PC-3 (cell line): ENCODE measurements around the gene DSCAM. TPM values are rescaled to one million over a fixed set of nuclear protein-coding genes. Genes with fewer than 3 reads are reported as not detected.

Source experiments
- ATAC-seq: fragments of 200-7000 bp; cut with Tn5 transposase; 2 replicates; pipeline ENCODE4 v1.9.1; 2020; ENCODE audit warnings: mild to moderate bottlenecking, moderate library complexity
- BruUV-seq: library from RNA; stranded (reverse); fragments of 400-500 nt; replicated peaks from 2 replicates; lab custom pipeline; 2021; lab: Mats Ljungman, UMichigan
- CTCF ChIA-PET: fragments of 300-600 bp; sonication (Branson Sonifier 250); formaldehyde crosslinking; loops from one replicate; lab custom pipeline; 2022; ENCODE audit warnings: antibody characterized with exemption; lab: Charles Lee
- POLR2A ChIA-PET: fragments of 300-600 bp; sonication (Branson Sonifier 250); formaldehyde crosslinking; loops from one replicate; lab custom pipeline; 2022; ENCODE audit warnings: antibody characterized with exemption; ENCODE audit not compliant: unreplicated experiment; lab: Charles Lee
- DNase-seq: peaks from one replicate; pipeline ENCODE4 v3.0.0-alpha.2; 2015
- H2AFZ ChIP-seq: fragments of 300-600 bp; sonication (generic); 2 replicates; pipeline ENCODE4 v1.6.0; 2016; ENCODE audit warnings: antibody characterized with exemption, low read length
- H3F3A ChIP-seq: fragments of 300-600 bp; sonication (generic); one replicate; pipeline ENCODE4 v1.6.0; 2017; ENCODE audit warnings: antibody characterized with exemption, low read length, control low read depth, mild to moderate bottlenecking; ENCODE audit not compliant: unreplicated experiment
- H3K27ac ChIP-seq: fragments of 300-600 bp; sonication (generic); 2 replicates; pipeline ENCODE4 v1.5.1; 2016; ENCODE audit warnings: mild to moderate bottlenecking, low read length
- H3K27me3 ChIP-seq: fragments of 300-600 bp; sonication (generic); 2 replicates; pipeline ENCODE4 v1.6.1; 2016; ENCODE audit warnings: low read length, mixed read lengths
- H3K36me3 ChIP-seq: fragments of 300-600 bp; sonication (generic); 2 replicates; pipeline ENCODE4 v1.6.1; 2016; ENCODE audit warnings: low read depth, mixed run types, low read length, mixed read lengths
- H3K4me1 ChIP-seq: fragments of 300-600 bp; sonication (generic); 2 replicates; pipeline ENCODE4 v1.5.1; 2016; ENCODE audit warnings: low read length; ENCODE audit not compliant: insufficient read depth
- H3K4me2 ChIP-seq: fragments of 300-600 bp; sonication (generic); 2 replicates; pipeline ENCODE4 v1.6.0; 2016; ENCODE audit warnings: low read length
- H3K4me3 ChIP-seq: fragments of 300-600 bp; sonication (generic); 2 replicates; pipeline ENCODE4 v1.5.1; 2016; ENCODE audit warnings: mild to moderate bottlenecking, low read length, mixed read lengths
- H3K79me2 ChIP-seq: fragments of 300-600 bp; sonication (generic); 2 replicates; pipeline ENCODE4 v1.6.1; 2017; ENCODE audit warnings: low read length, mixed read lengths
- H3K9ac ChIP-seq: fragments of 300-600 bp; sonication (generic); 2 replicates; pipeline ENCODE4 v1.6.0; 2016; ENCODE audit warnings: mild to moderate bottlenecking, low read length
- H3K9me2 ChIP-seq: fragments of 300-600 bp; sonication (generic); replicated peaks from 2 replicates; pipeline ENCODE4 v1.6.1; 2016; ENCODE audit warnings: mixed run types, low read length, mixed read lengths
- H3K9me3 ChIP-seq: fragments of 300-600 bp; sonication (generic); 2 replicates; pipeline ENCODE4 v1.6.1; 2016; ENCODE audit warnings: low read length, mixed read lengths
- H4K20me1 ChIP-seq: fragments of 300-600 bp; sonication (generic); 2 replicates; pipeline ENCODE4 v1.6.1; 2016; ENCODE audit warnings: low read length, mixed read lengths
- EZH2 ChIP-seq: fragments of 300-600 bp; sonication (generic); IDR thresholded peaks from one replicate; pipeline ENCODE4 v1.6.1; 2017; ENCODE audit warnings: antibody characterized with exemption, mild to moderate bottlenecking, low read length; ENCODE audit not compliant: unreplicated experiment
- EZH2phosphoT487 ChIP-seq: fragments of 300-600 bp; sonication (generic); IDR thresholded peaks from 2 replicates; pipeline ENCODE4 v1.6.1; 2018; ENCODE audit warnings: mild to moderate bottlenecking, antibody characterized with exemption, low read length, borderline replicate concordance
- intact Hi-C: fragments of 100-400 bp; cut with micrococcal nuclease; formaldehyde crosslinking; loops from 2 replicates; pipeline ENCODE4 v1.9.0; 2023
- total RNA-seq: library from RNA; depleted of rRNA; stranded (reverse); fragments of >200 nt; gene quantifications from 2 replicates; pipeline ENCODE4 v1.2.3, GENCODE V29; 2014
- TF ChIP-seq, protein P1 (sequence below): fragments of 300-600 bp; sonication (generic); conservative IDR thresholded peaks from 2 replicates; pipeline ENCODE4 v1.5.1; 2017; ENCODE audit warnings: antibody characterized with exemption, low read depth, mild to moderate bottlenecking, low read length

DSCAM gene
- total RNA-seq, 1 experiment from 2014 or later, result not detected

- no peak overlapping the region for H2AFZ ChIP-seq
- H3K9ac ChIP-seq, result no peak overlapping the region
- POLR2A ChIA-PET, result no interaction called here
- peaks cover 40% of the 10 kb centered on the region for H3K27me3 ChIP-seq
- no peaks in the 10 kb centered on the region for H3K36me3 ChIP-seq
- DNase-seq, result no peak
- intact Hi-C loops, result loop anchor here (2.0 kb wide), 1 partner anchor 375 kb away; no protein-coding TSS in a partner anchor
- no peak overlapping the region for H3K4me3 ChIP-seq
- TF ChIP-seq, protein P1, sequence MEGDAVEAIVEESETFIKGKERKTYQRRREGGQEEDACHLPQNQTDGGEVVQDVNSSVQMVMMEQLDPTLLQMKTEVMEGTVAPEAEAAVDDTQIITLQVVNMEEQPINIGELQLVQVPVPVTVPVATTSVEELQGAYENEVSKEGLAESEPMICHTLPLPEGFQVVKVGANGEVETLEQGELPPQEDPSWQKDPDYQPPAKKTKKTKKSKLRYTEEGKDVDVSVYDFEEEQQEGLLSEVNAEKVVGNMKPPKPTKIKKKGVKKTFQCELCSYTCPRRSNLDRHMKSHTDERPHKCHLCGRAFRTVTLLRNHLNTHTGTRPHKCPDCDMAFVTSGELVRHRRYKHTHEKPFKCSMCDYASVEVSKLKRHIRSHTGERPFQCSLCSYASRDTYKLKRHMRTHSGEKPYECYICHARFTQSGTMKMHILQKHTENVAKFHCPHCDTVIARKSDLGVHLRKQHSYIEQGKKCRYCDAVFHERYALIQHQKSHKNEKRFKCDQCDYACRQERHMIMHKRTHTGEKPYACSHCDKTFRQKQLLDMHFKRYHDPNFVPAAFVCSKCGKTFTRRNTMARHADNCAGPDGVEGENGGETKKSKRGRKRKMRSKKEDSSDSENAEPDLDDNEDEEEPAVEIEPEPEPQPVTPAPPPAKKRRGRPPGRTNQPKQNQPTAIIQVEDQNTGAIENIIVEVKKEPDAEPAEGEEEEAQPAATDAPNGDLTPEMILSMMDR, result no peak
- no peak for TF ChIP-seq EZH2
- no peak for TF ChIP-seq EZH2phosphoT487
- BruUV-seq, result no TSS peak
- H3K79me2 ChIP-seq, result no peaks in the 10 kb centered on the region
- CTCF ChIA-PET, result interaction anchor here (0.7 kb wide), 1 partner anchor 698 kb away, joined by 3 read pairs; no protein-coding TSS in a partner anchor
- no peak overlapping the region for H3K27ac ChIP-seq
- no peaks in the 10 kb centered on the region for H3F3A ChIP-seq
- no peak for ATAC-seq
- no peak overlapping the region for H3K4me2 ChIP-seq
- no peaks in the 10 kb centered on the region for H3K9me3 ChIP-seq
- no peaks in the 10 kb centered on the region for H3K9me2 ChIP-seq
- no peaks in the 10 kb centered on the region for H4K20me1 ChIP-seq
- no peaks in the 10 kb centered on the region; the same call in 1 of the 2 replicates for H3K4me1 ChIP-seq
These were observed 4.8 kb downstream of the DSCAM start for GRCh38 chr21:40842197-40842552.

- peak overlapping the region; percentile 76 for H2AFZ ChIP-seq
- H3K9me2 ChIP-seq, result no peaks in the 10 kb centered on the region
- no peaks in the 10 kb centered on the region for H3K36me3 ChIP-seq
- H3K9me3 ChIP-seq, result no peaks in the 10 kb centered on the region
- ChIA-PET POLR2A (no interaction called here), CTCF (no interaction called here)
- H3K27me3 ChIP-seq, result peaks cover 36% of the 10 kb centered on the region
- H3K79me2 ChIP-seq, result no peaks in the 10 kb centered on the region
- H3K4me1 ChIP-seq, result no peaks in the 10 kb centered on the region
- DNase-seq, result peak; percentile 57
- no peak overlapping the region for H3K27ac ChIP-seq
- TF ChIP-seq, protein P1, result peak; percentile 57
- TF ChIP-seq EZH2, result no peak
- ATAC-seq, result peak; percentile 83
- no peaks in the 10 kb centered on the region for H3F3A ChIP-seq
- intact Hi-C loops, result loop anchor here (2.0 kb wide), 1 partner anchor 375 kb away; no protein-coding TSS in a partner anchor
- no peaks in the 10 kb centered on the region for H4K20me1 ChIP-seq
- H3K4me2 ChIP-seq, result peak overlapping the region; percentile 74
- no peak overlapping the region for H3K9ac ChIP-seq
- BruUV-seq, result no TSS peak
- H3K4me3 ChIP-seq, result peak overlapping the region; percentile 54
These were observed 5.3 kb downstream of the DSCAM start for GRCh38 chr21:40841524-40842196.

- no peak overlapping the region for H2AFZ ChIP-seq
- CTCF ChIA-PET, result no interaction called here
- no peak overlapping the region for H3K27ac ChIP-seq
- no peaks in the 10 kb centered on the region for H3K36me3 ChIP-seq
- H3F3A ChIP-seq, result no peaks in the 10 kb centered on the region
- no peaks in the 10 kb centered on the region for H4K20me1 ChIP-seq
- no peaks in the 10 kb centered on the region for H3K9me3 ChIP-seq
- DNase-seq (no peak), ATAC-seq (no peak)
- no peaks in the 10 kb centered on the region for H3K9me2 ChIP-seq
- H3K4me3 ChIP-seq, result no peak overlapping the region
- no TSS peak for BruUV-seq
- no peak overlapping the region for H3K9ac ChIP-seq
- H3K79me2 ChIP-seq, result no peaks in the 10 kb centered on the region
- H3K4me2 ChIP-seq, result no peak overlapping the region
- H3K4me1 ChIP-seq, result no peaks in the 10 kb centered on the region
- POLR2A ChIA-PET, result no interaction called here
- TF ChIP-seq, protein P1, result no peak
- TF ChIP-seq EZH2 (no peak), EZH2phosphoT487 (no peak)
- intact Hi-C loops, result no loop called here
- H3K27me3 ChIP-seq, result peaks cover 29% of the 10 kb centered on the region
These were observed 6.4 kb downstream of the DSCAM start for GRCh38 chr21:40840401-40841125.
